GM21619 (cell line): ENCODE results near the gene ZNF581.
A peak's percentile ranks its signal among the peaks of the same experiment; 100 is the strongest.

Experiments
- ATAC-seq: cut with Tn5 transposase; IDR thresholded peaks from one replicate; pipeline ENCODE4 v1.9.1; 2021; ENCODE audit not compliant: unreplicated experiment

ZNF581 gene

GRCh38 chr19:55647732-55648584 is 4.5 kb downstream of the ZNF581 start, which contains the start of gene CCDC106:
TSS of gene CCDC106 (plus strand) at chr19:55648212. CDS start at chr19:55649047, 835 bp downstream.
- no peak for ATAC-seq

GRCh38 chr19:55648585-55649267 is 5.3 kb downstream of the ZNF581 start:
- no peak for ATAC-seq

GRCh38 chr19:55649268-55650125 is 6.0 kb downstream of the ZNF581 start:
- ATAC-seq: no peak

- ATAC-seq: no peak
Observed at GRCh38 chr19:55650126-55650557, 6.7 kb downstream of the ZNF581 start.

- no peak for ATAC-seq
Observed at GRCh38 chr19:55650602-55651230, 7.3 kb downstream of the ZNF581 start.

- ATAC-seq: no peak
Observed at GRCh38 chr19:55651236-55651635, 7.8 kb downstream of the ZNF581 start.

- no peak for ATAC-seq
Observed at GRCh38 chr19:55652311-55653128, 9.1 kb downstream of the ZNF581 start.

- peak; percentile 34 for ATAC-seq
Observed at GRCh38 chr19:55653651-55654322, 10.3 kb downstream of the ZNF581 start.

- peak; percentile 50 for ATAC-seq
Observed at GRCh38 chr19:55654323-55654867, 10.9 kb downstream of the ZNF581 start.

GRCh38 chr19:55654868-55655647 is 11.6 kb downstream of the ZNF581 start, which contains the start of gene U2AF2:
TSS of gene U2AF2 (plus strand) at chr19:55655035. CDS start at chr19:55655105, 70 bp downstream.
- ATAC-seq: peak; percentile 32

- ATAC-seq: no peak
Observed at GRCh38 chr19:55655648-55656040, 12.2 kb downstream of the ZNF581 start.

GRCh38 chr19:55656552-55656951 is 13.1 kb downstream of the ZNF581 start:
- ATAC-seq: no peak

GRCh38 chr19:55656988-55657747 is 13.7 kb downstream of the ZNF581 start:
- ATAC-seq: no peak

GRCh38 chr19:55658846-55659459 is 15.5 kb downstream of the ZNF581 start:
- no peak for ATAC-seq

GRCh38 chr19:55659822-55660221 is 16.4 kb downstream of the ZNF581 start:
- no peak for ATAC-seq

- no peak for ATAC-seq
Observed at GRCh38 chr19:55660404-55660803, 17.0 kb downstream of the ZNF581 start.

- ATAC-seq: no peak
Observed at GRCh38 chr19:55660991-55661390, 17.5 kb downstream of the ZNF581 start.
